NB4 (cell line): ENCODE results near the gene ANP32E.

Experiments
- DNase-seq: peaks from one replicate; pipeline ENCODE4 v3.0.0; 2010; ENCODE audit warnings: low read depth
- H3K4me3 ChIP-seq: one replicate; pipeline ENCODE4 v1.5.1; 2011; ENCODE audit warnings: mild to moderate bottlenecking, low read depth, low read length, moderate library complexity
- CTCF ChIP-seq: IDR thresholded peaks from one replicate; pipeline ENCODE4 v1.5.1; 2012; ENCODE audit warnings: low read depth, low read length
- MYC ChIP-seq: IDR thresholded peaks from 2 replicates; pipeline ENCODE4 v1.6.1; 2011; ENCODE audit warnings: low read depth, low read length
- POLR2A ChIP-seq: IDR thresholded peaks from 2 replicates; pipeline ENCODE4 v1.6.1; 2011; ENCODE audit warnings: mild to moderate bottlenecking; ENCODE audit not compliant: insufficient read length; ENCODE audit errors: extremely low read depth
- TF ChIP-seq, protein P1 (sequence below): IDR thresholded peaks from 2 replicates; pipeline ENCODE4 v1.6.1; 2011; ENCODE audit warnings: low read depth, low read length

ANP32E gene

DNA sequence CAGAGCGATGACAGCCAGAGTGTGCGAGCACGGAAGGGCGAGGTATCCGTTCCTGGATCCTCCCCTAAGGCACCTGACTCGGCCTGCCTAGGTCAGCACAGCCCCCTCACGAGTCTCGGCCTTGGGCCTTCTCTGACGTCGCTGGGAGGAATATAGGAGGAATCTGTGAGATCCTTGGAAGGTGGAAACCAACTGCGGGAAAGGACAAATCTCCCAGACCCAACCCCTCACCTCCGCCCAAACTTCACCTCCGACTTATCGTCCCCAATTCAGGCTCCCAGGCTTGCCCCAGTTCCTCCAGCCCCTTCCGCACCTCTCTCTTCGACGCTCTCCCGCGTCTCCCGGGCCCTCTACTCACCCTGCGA lies 32.4 kb upstream of the ANP32E start:
- DNase-seq: no peak
- TF ChIP-seq POLR2A (no peak), MYC (no peak), CTCF (no peak)
- TF ChIP-seq, protein P1, sequence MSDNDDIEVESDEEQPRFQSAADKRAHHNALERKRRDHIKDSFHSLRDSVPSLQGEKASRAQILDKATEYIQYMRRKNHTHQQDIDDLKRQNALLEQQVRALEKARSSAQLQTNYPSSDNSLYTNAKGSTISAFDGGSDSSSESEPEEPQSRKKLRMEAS: no peak; the same call in 1 of the 2 replicates
- H3K4me3 ChIP-seq: peak overlapping the region; percentile 98

- H3K4me3 ChIP-seq: peak overlapping the region; percentile 98
- TF ChIP-seq MYC (no peak), POLR2A (no peak), CTCF (no peak)
- TF ChIP-seq, protein P1: no peak
- no peak for DNase-seq
These were observed 32.0 kb upstream of the ANP32E start for GRCh38 chr1:150267896-150268295.

DNA sequence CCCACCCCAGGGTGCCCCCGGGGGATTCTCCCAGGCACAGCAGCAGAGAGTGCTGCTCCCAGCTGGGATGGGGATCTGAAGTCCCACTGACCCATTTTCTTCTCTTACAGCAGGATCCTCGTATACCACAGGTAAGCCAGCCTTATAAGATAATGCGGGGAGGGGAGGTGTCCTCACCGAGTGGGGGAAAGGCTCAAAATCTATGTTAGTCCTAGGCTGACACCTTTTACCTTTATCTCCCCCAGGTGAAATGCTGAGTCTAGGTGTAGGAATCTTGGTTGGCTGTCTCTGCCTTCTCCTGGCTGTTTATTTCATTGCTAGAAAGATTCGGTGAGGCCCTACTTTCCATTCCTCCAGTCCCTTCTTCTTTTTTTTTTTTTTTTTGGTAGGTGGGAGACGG lies 27.6 kb upstream of the ANP32E start:
- DNase-seq: no peak
- H3K4me3 ChIP-seq: no peak overlapping the region
- TF ChIP-seq MYC: no peak
- no peak for TF ChIP-seq POLR2A
- TF ChIP-seq, protein P1: no peak
- no peak for TF ChIP-seq CTCF

DNA sequence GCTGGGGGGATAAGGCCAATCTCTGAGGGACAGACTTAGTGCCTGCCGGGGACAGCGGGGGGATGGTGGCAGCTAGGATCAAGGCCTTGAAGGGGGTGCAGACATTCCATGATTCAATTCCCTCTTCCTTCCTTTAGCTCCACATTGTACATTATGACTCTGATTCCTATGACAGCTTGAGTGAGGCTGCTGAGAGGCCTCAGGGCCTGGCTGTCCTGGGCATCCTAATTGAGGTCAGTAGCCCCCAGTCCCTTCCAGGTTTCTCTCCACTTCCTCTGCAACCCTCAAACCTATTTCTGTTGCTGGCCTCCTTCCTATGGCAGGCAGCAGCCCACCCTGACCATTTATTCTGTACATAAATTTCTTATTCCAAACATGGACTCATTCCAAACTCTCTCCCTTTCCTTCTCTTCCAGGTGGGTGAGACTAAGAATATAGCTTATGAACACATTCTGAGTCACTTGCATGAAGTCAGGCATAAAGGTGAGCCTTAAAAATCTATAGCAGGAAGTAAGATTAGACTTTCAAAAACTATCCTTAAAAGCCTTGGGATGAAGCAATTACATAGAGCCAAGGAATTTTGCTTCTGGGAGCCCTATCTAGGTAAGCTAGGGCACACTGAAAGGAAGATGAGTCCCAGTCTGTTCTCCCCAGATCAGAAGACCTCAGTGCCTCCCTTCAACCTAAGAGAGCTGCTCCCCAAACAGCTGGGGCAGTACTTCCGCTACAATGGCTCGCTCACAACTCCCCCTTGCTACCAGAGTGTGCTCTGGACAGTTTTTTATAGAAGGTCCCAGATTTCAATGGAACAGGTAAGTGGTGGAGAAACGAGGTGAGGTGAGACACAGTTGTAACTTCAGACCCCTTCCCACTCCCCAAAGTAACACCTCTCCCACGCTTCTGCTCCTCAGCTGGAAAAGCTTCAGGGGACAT lies 26.7 kb upstream of the ANP32E start:
- H3K4me3 ChIP-seq: no peak overlapping the region
- DNase-seq: no peak
- no peak for TF ChIP-seq POLR2A
- no peak for TF ChIP-seq CTCF
- TF ChIP-seq MYC: no peak
- TF ChIP-seq, protein P1: no peak

DNA sequence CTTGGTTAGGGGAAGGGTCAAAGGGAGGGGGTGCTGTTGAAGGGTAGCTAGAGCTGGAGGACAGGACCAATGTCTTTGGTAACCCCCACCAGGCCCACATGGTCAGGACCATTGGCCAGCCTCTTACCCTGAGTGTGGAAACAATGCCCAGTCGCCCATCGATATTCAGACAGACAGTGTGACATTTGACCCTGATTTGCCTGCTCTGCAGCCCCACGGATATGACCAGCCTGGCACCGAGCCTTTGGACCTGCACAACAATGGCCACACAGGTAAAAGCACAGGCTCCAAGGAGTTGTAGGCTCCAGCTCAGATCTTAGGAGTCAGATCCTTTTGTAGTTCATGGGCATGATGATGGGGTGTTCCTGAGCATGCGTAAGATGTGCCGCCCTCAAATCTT lies 25.5 kb upstream of the ANP32E start:
- no peak overlapping the region for H3K4me3 ChIP-seq
- no peak for TF ChIP-seq CTCF
- DNase-seq: no peak
